DMS53 treated with DMSO at 0.1 percent for 48 hours (cell line): ENCODE results near the gene F2.
"Not testable (repeated sequence)": the region's sequence is repeated elsewhere in the genome, so short reads cannot be mapped to it uniquely, and the experiment has no call there.

Experiments used
- DNase-seq: peaks from one replicate; lab custom pipeline; 2025; ENCODE audit not compliant: unreplicated experiment; lab: John Stamatoyannopoulos, UW

Gene F2

GRCh38 chr11:46684367-46684766 lies 34.6 kb upstream of the F2 start:
- DNase-seq: no peak

DNA sequence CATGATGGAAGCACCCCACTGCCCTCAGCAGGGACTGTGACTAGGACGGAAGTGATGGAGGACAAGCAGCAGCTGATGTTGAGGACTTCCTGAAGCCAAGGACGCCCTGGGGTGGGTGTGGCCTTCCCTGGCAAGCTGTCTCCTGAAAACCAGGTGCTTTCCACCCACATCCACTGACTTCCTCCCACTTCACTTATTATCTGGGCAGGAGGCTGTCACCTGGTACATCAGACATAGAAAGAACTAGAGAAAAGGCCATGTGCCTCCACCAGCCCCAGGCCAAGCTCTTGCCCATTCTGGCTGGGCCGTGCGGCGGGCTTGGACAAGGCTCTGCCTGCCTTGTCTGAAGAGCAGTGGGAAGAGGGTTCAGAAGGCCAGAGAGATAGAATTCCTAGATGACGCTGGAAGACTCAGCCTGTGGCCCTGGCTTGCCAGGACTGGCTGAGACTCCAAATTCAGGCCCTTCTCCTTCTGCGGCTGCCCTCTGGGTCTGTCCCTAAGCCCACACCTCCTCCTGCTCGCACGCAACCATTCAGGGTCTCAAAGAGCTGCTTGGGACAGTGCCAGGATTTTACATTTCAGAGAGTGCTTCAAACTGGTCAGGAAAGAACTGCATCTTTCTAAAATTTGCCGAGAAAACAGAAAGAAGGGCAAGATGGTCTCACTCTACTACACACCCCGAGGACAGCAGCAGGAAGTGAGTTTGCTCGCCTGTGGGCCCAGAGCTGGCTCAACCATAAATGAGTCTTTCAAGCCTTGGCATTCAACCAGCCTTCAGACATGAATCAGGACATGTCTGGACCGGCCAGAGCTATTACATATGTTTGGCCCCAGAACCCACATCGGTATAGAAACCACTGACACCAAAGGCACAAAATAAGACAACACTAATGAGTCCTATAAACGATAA lies 31.9 kb upstream of the F2 start:
- peak; percentile 8 for DNase-seq

DNA sequence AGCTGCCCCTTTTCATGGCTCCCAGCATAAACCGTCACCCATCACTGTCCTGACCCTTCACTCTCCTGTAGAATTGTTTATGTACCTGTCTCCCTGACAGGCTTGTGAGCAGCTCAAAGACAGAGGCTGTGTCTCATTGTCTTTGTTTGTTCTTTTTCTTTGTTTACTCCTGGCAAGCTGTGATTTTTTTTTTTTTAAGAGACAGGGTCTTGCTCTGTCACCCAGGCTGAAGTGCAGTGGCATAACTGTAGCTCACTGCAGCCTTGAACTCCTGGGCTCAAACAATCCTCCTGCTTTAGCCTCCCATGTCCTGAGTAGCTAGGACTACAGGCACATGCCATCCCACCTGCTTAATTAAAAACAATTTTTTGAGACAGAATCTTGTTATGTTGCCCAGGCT lies 28.3 kb upstream of the F2 start:
- DNase-seq: no peak

DNA sequence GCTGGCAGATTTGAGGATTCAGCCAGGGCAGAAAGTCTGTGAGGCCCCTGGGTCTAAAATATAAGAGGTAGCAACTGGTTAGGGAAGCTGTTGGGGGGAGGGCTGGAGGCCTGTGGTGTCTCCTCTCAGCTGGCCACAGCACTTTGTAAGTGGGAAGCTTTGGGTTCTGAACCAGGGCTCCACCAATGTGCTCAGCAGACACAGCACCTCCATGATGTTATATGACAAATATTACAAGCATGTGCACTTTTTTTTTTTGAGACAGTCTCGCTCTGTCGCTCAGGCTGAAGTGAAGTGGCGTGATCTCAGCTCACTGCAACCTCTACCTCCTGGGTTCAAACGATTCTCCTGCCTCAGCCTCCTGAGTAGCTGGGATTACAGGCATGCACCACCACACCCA lies 26.6 kb upstream of the F2 start:
- no peak for DNase-seq

- DNase-seq: no peak
Measured at GRCh38 chr11:46693597-46694012, 25.4 kb upstream of the F2 start.

DNA sequence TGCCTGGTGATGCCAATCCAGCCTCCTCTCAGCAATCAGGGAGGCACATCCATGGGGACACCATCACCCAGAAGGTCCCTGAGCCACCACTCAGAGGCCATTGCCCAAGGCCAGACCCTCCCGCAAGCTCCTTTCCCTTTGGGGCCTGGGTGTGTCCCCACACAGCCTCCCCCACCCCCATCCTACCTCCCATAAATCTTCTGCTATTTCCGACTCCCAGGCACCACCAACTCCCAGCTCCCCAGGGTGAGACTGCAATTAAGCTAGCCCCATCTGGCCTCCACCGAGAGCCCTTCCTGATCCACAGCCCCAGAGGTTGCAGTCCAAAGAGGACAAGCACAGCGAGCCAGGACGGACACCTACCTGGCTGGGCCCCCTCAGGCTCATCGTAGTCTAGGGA lies 24.9 kb upstream of the F2 start:
- no peak for DNase-seq

- DNase-seq: no peak
Measured at GRCh38 chr11:46694607-46695006, 24.4 kb upstream of the F2 start.

DNA sequence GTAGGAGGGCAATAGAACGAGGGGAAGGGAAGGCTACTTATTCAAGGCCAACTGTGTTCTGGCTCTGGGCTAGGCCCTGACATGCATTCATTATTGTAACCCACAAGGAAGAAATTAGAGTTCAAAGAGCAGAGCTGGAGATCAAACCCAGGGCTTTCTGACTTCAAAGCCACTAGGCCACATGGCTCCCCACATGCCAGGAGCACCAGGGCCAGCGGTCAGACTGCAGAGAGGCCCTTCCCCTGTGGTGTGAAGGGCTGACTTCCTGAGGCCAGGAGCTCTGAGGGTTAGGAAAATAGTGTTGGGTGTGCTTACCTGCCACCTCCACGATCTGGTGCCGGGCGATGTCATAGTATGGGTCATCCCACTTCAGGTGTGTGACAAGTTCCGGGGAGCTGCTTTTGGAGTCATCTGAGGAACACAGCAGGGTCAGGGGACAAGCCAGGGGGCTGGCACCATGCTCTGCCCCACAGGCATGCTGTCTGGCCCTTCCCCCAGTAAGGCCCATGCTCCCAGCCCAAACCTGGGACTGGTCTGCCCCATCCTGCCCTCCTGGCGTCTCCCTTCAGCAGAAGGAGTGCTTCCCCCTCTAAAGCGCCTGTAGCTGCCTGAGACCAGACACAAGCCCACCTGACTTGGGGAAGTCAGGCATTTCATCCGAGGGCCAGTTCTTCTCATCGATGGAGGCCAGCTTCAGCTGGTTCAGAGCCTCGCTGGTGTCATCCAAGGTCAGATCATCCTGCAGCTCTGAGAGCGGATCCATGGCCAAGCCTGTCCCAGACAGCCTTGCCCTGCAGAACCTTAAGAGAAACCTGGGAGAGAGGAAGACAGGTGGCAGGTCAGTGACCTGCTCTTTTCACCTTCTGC lies 23.4 kb upstream of the F2 start:
- no peak for DNase-seq

- no peak for DNase-seq
Measured at GRCh38 chr11:46696212-46696558, 22.8 kb upstream of the F2 start.

GRCh38 chr11:46697303-46697702 lies 21.7 kb upstream of the F2 start:
- no peak for DNase-seq

DNA sequence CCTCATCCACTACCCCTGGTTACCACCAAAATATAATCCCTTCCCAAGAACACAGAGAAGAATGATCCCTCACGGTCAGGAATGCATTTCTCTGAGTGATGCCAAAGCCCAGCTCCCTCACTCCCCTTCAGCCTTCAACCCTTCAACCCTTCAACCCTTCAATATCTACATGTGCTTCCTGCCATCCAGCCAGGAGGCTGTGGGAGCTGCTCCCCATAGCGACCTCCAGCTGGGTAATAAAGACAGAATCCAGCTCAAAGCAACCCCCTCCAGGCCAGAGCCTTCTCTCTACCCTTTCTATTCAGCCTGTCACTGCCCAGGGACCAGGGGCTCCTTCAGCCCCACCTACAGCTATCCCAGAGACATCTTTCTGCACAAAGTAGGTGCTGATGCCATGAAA lies 21.3 kb upstream of the F2 start:
- no peak for DNase-seq

- no peak for DNase-seq
Measured at GRCh38 chr11:46698597-46698996, 20.4 kb upstream of the F2 start.

DNA sequence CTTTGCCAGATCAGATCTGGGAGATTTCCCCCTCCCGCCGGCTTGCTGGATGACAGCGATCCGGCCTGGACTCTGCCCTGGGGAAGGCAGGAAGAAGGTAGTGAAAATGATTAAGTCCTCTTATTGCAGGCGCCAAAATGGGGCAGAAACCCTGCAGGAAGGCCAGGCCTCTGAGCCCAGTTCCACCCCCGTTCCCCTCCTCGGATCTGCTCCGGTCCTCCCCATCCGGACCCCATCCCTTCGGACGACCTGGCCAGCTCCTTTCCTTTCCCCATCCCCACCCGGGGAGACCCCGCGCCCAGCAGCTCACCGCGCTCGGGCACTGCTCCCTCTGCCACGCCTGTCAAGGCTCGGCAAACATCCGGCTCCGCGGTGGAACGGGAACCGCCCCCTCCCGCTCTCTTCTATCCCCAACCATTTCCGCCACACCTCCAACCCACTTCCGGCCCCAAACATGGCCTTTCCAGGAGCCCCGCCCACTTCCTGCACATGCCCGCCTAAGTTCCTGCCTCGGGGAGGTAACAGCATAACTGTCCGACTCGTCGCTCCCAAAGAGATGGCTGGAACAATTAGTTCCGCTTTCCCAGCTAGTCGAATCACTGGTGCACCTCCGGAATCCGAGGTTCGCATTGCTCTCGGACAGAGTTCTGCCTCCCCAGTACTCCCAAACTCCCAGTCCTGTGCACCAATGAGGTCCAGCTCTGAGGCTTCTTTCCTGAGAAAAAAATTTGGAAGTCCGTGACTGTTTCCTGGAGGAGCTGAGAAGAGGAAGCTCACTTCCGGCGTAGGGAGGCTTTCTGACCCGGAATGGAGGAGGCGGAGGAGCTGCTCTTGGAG lies 18.6 kb upstream of the F2 start, which contains the start of the genes ARHGAP1 and ZNF408:
TSS of gene ARHGAP1 (minus strand) at position 379 of the 837 bp plus-strand sequence. CDS start 4,512 bp downstream, outside the sequence.
TSS of gene ZNF408 (plus strand) at position 791 of the 837 bp plus-strand sequence. CDS start at position 808, 17 bp downstream.
- peak; percentile 89 for DNase-seq

DNA sequence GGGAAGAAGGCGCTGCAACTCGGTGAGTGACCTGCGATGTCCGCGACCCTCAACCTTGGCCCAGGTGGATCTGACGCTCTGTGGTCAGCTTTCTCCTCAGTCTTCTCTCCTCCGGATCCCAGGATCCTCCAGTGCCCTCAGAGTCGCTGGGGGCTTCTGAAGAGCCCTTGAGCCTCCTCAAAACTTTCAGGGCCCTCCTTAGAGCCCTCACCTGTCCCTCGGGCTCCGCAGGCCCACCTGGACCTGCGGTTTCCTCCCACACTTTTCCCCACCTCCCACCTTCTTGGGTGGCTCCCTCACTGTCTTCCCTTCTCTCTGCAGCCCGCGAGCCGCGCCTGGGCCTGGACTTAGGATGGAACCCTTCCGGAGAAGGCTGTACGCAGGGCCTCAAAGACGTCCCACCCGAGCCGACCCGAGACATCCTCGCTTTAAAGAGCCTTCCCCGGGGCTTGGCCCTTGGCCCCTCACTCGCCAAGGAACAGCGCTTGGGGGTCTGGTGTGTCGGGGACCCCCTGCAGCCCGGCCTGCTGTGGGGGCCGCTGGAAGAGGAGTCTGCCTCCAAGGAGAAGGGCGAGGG lies 17.8 kb upstream of the F2 start:
- DNase-seq: no peak

- DNase-seq: no peak
Measured at GRCh38 chr11:46705070-46705688, 13.8 kb upstream of the F2 start.

- no peak for DNase-seq
Measured at GRCh38 chr11:46706886-46707285, 12.1 kb upstream of the F2 start.

DNA sequence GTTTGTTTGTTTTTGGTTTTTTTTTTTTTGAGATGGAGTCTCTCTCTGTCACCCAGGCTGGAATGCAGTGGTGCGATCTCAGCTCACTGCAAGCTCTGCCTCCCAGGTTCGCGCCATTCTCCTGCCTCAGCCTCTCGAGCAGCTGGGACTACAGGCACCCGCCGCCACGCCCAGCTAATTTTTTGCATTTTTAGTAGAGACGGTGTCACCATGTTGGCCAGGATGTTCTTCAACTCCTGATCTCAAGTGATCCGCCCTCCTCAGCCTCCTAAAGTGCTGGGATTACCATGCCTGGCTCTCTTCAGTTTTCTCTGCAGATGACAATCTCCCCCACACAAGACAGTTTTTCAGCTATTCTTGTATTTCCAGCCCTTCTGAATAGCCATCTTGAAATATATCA lies 9.7 kb upstream of the F2 start:
- DNase-seq: not testable (repeated sequence)

DNA sequence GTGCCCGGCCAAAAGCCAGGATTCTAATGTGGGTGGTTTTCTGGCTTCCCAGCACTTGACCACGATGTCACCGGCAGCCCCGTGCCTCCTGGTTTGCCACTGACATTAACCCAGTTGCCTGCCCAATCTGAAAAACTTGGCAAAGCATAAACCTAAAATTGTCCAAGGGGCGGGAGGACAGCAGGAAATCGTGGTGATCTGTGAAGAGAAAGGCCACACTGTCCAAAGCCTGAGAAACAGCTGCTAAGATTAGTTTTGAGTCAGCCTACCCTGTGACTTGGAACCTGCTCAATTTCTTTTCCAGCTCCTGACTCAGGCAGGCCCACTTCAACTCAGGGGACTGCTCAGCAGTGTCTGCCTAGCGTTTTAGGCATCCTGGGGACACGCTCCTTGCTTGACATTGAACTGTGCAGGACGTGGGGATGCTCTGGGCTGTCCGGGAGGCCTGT lies 8.2 kb upstream of the F2 start:
- DNase-seq: no peak

DNA sequence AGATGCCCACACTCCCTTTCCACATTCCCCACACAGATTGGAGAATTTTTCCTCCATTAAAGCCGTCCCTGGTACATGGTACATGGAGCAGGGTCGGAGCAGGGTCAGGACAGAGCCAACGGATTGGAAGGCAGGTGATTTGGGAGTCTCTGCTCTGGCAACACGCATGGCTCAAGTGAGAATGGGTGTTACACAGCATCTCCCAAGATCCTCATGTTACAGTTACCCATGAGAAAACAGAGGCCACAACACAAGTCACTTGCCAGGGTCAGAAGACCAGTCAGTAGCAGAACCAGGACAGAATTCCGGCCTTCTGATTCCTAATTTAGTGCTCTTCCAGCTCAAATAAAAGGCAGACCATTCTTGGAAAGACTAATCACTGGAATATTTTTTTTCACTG lies 7.7 kb upstream of the F2 start:
- DNase-seq: no peak
